Mesodermal cell (in vitro differentiated cells): ENCODE results near the gene PDLIM1.
"Not testable (repeated sequence)": the region's sequence is repeated elsewhere in the genome, so short reads cannot be mapped to it uniquely, and the experiment has no call there.

Experiments
- H3K27ac ChIP-seq: 2 replicates; pipeline ENCODE4 v1.7.0; 2013; ENCODE audit warnings: mild to moderate bottlenecking, low read depth, low read length, moderate library complexity; ENCODE audit not compliant: severe bottlenecking
- H3K36me3 ChIP-seq: 2 replicates; pipeline ENCODE4 v1.7.1; 2013; ENCODE audit warnings: mild to moderate bottlenecking, low read length, moderate library complexity; ENCODE audit not compliant: control insufficient read depth, insufficient read depth
- H3K4me1 ChIP-seq: one replicate; pipeline ENCODE4 v1.7.1; 2013; ENCODE audit warnings: mild to moderate bottlenecking, low read length; ENCODE audit not compliant: insufficient read depth, control insufficient read depth, poor library complexity, severe bottlenecking
- H3K4me3 ChIP-seq: 2 replicates; pipeline ENCODE4 v1.7.0; 2013; ENCODE audit warnings: low read length, control low read depth, mild to moderate bottlenecking; ENCODE audit not compliant: insufficient read depth, poor library complexity, severe bottlenecking; ENCODE audit errors: extremely low read depth
- H3K9me3 ChIP-seq: 2 replicates; pipeline ENCODE4 v1.7.1; 2013; ENCODE audit warnings: mild to moderate bottlenecking, low read length, moderate library complexity; ENCODE audit not compliant: control insufficient read depth
- WGBS, 2 experiments: methylation state at CpG; one replicate each; pipeline ENCODE4 v1.1.5; 2013; ENCODE audit warnings: missing lambda C conversion rate in 2 of 2; ENCODE audit not compliant: insufficient coverage in 2 of 2; 5-methylcytosine and 5-hydroxymethylcytosine counted together

PDLIM1 gene

GRCh38 chr10:95228934-95229723, 61.7 kb downstream of the PDLIM1 start:
- Histone ChIP-seq H3K27ac (peak overlapping the region; percentile 94), H3K36me3 (peaks cover 20% of the 10 kb centered on the region), H3K4me1 (peaks cover 19% of the 10 kb centered on the region)
- not testable (repeated sequence) for H3K9me3 ChIP-seq, H3K4me3 ChIP-seq
- 18 to 39% methylated on average over 4 to 6 of the region's 14 CpGs for WGBS, 2 experiments

GRCh38 chr10:95225136-95225535, 65.7 kb downstream of the PDLIM1 start:
- H3K4me1 ChIP-seq: peaks cover 19% of the 10 kb centered on the region
- no peak overlapping the region for H3K4me3 ChIP-seq
- H3K9me3 ChIP-seq: no peaks in the 10 kb centered on the region
- no CpG with 5 or more reads among the region's 2 CpGs for WGBS, 2 experiments
- no peak overlapping the region for H3K27ac ChIP-seq
- no peaks in the 10 kb centered on the region for H3K36me3 ChIP-seq

- Histone ChIP-seq H3K4me1 (peaks cover 5% of the 10 kb centered on the region), H3K27ac (no peak overlapping the region), H3K9me3 (no peaks in the 10 kb centered on the region), H3K36me3 (peaks cover 3% of the 10 kb centered on the region), H3K4me3 (no peak overlapping the region)
- WGBS, 2 experiments: 43 to 82% methylated on average over 3 of the region's 5 CpGs
These were observed 69.7 kb downstream of the PDLIM1 start for GRCh38 chr10:95221124-95221523.

DNA sequence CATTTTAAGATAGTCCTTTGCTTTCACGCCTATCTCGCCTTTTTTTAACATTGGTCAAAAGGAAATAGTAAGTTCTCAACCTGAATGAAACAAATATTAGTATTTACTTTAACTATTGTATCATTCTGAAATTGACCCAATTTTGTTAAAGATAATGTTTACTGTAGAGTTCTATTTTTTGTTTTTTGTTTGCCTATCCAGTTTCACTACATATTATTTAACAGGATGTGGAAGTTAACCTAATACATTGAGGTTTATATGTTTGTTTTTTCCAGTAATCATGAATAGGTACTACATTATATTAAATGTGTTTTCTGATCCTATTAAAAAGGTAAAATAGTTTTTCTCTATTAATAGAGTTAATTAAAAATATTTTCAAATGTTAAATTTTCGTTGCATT, 70.3 kb downstream of the PDLIM1 start:
- WGBS, 2 experiments: no CpG with 5 or more reads among the region's 3 CpGs
- H3K4me1 ChIP-seq: peaks cover 5% of the 10 kb centered on the region
- peaks cover 6% of the 10 kb centered on the region for H3K36me3 ChIP-seq
- H3K4me3 ChIP-seq: no peak overlapping the region
- no peaks in the 10 kb centered on the region for H3K9me3 ChIP-seq
- H3K27ac ChIP-seq: no peak overlapping the region

- H3K9me3 ChIP-seq: no peaks in the 10 kb centered on the region
These were observed 73.3 kb downstream of the PDLIM1 start for GRCh38 chr10:95217476-95217875.

GRCh38 chr10:95214793-95215192, 76.0 kb downstream of the PDLIM1 start:
- Histone ChIP-seq H3K9me3 (no peaks in the 10 kb centered on the region), H3K36me3 (peaks cover 6% of the 10 kb centered on the region), H3K4me3 (no peak overlapping the region), H3K4me1 (peaks cover 3% of the 10 kb centered on the region), H3K27ac (no peak overlapping the region)
- 90 to 93% methylated on average over 3 of the region's 3 CpGs for WGBS, 2 experiments

More at GRCh38 chr10:95217476-95217875, 73.3 kb downstream of the PDLIM1 start:
- 100% methylated on average over 1 of the region's 1 CpG; no CpG with 5 or more reads in 1 of the 2 experiments for WGBS, 2 experiments
- Histone ChIP-seq H3K27ac (no peak overlapping the region), H3K36me3 (peaks cover 6% of the 10 kb centered on the region), H3K4me3 (no peak overlapping the region), H3K4me1 (peaks cover 5% of the 10 kb centered on the region)

GRCh38 chr10:95214369-95214768, 76.4 kb downstream of the PDLIM1 start:
- Histone ChIP-seq H3K9me3 (no peaks in the 10 kb centered on the region), H3K27ac (no peak overlapping the region), H3K36me3 (peaks cover 6% of the 10 kb centered on the region), H3K4me1 (peaks cover 3% of the 10 kb centered on the region), H3K4me3 (no peak overlapping the region)
- 100% methylated on average over 1 of the region's 2 CpGs; no CpG with 5 or more reads in 1 of the 2 experiments for WGBS, 2 experiments

DNA sequence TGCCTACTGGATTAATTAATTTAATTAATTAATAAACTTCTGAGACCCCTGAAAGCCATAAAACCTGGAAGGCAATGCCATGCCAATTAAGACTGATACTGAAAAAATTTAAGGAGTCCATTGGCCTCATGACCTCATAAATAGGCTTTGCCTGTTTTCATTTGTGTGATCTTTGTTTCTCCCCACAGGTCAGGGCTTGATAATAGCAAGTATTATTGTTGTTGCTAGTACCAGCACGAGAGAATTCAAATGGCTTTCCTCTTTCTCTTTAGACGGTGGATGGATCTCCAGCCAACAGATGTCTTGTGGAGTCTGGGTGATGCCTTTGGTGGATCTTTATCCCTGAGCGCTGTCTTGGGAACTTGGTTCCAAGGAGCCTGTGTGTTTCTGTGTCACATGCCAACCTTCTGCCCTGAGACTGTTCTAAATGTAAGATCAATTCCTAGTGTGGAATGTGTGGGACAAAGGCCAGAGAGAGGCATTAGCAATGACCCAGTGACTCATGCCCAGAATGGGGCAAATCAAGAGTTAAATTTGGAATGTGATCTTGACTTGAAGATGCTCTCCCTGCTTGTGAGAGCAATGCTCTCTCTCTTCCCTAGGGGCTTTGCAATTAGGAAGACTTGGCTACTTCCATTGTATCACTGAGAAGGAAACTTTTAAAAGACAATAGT, 79.1 kb downstream of the PDLIM1 start:
- H3K4me1 ChIP-seq: peaks cover 3% of the 10 kb centered on the region
- peaks cover 6% of the 10 kb centered on the region for H3K36me3 ChIP-seq
- no peaks in the 10 kb centered on the region for H3K9me3 ChIP-seq
- H3K27ac ChIP-seq: no peak overlapping the region
- WGBS, 2 experiments: 79 to 95% methylated on average over 3 of the region's 3 CpGs
- H3K4me3 ChIP-seq: no peak overlapping the region

DNA sequence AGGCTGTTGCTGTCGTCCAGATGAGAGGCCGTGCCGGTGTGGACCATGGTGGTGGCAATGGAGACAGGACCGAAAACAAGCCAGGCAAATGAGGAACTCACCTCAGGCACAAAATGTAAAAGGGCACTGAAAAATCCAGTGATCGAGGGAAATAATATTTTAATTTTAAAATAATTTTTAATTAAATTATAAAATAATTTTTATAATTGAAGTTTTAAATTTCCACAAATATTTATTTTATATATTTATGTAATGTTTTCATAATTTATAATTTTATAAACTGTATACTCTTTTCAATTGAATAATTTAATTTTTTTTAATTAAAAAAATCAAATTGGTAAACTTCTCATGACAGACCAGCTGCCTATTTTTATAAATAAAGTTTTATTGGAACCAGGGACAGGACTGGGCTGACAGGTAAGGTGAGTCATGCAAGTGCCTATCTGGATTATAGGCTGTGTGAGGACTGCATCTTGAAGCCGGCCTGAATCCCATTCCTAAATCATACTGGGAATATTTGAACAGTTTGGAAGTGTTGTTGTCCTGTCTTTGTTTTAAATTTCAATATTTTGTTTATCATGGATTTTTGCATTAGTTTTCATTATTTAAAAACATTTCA, 81.2 kb downstream of the PDLIM1 start:
- Histone ChIP-seq H3K36me3 (no peaks in the 10 kb centered on the region), H3K4me3 (no peak overlapping the region), H3K9me3 (no peaks in the 10 kb centered on the region), H3K27ac (no peak overlapping the region), H3K4me1 (peaks cover 3% of the 10 kb centered on the region)
- WGBS, 2 experiments: 91 to 98% methylated on average over 4 of the region's 6 CpGs

- WGBS, 2 experiments: 88 to 97% methylated on average over 5 of the region's 8 CpGs
- no peaks in the 10 kb centered on the region for H3K36me3 ChIP-seq
- H3K9me3 ChIP-seq: no peaks in the 10 kb centered on the region
- H3K27ac ChIP-seq: no peak overlapping the region
- no peak overlapping the region for H3K4me3 ChIP-seq
- peaks cover 3% of the 10 kb centered on the region for H3K4me1 ChIP-seq
These were observed 82.0 kb downstream of the PDLIM1 start for GRCh38 chr10:95208702-95209391.
